Measurements from ENCODE around the gene ADRA2C.

Gene ADRA2C

DNA sequence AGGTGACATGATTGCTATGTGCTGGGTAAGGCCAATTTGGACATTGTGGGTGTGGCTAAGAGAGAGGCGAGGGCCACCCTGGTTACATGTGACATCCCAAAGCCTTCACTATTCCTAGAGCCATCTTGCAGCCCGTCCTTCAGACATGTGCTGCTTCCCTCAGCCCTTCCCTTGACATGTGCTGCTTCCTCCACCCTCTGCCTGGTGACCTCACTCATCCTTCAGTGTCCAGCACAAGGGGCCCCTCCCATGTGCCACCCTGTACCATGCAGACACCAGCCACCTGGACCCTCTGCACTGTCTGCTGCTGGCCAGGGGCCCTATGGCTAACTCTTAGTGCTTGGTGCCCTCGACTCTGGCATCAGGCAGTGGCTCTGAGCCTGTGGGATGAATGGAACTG, 27.4 kb downstream of the ADRA2C start:
- H3K36me3 ChIP-seq (ENCODE audit: control insufficient read depth in 1 of 2, insufficient read depth in 2 of 2, low read depth in 1 of 2, low read length in 2 of 2) = no peaks in the 10 kb centered on the region
- no peak overlapping the region for H3K4me3 ChIP-seq (ENCODE audit: insufficient read depth in 1 of 2, low read depth in 1 of 2, low read length in 2 of 2)
- H3K9ac ChIP-seq (ENCODE audit: low read length) = no peak overlapping the region
- no peak overlapping the region for H4K91ac ChIP-seq (ENCODE audit: low read length)
- WGBS = 35% methylated on average over 2 of the region's 3 CpGs
- H3K4me2 ChIP-seq (ENCODE audit: low read length, poor library complexity, severe bottlenecking) = no peak overlapping the region
- no peak overlapping the region for H2BK5ac ChIP-seq (ENCODE audit: low read depth, low read length, poor library complexity, severe bottlenecking)
- DNase-seq = no peak
- no peak overlapping the region for H4K8ac ChIP-seq (ENCODE audit: low read length)
- H2AK5ac ChIP-seq (ENCODE audit: low read length, severe bottlenecking) = no peak overlapping the region
- no peak overlapping the region for H2AFZ ChIP-seq (ENCODE audit: low read depth, low read length)
- H2BK15ac ChIP-seq (ENCODE audit: low read depth, poor library complexity, severe bottlenecking) = no peak overlapping the region
- H3K27me3 ChIP-seq (ENCODE audit: control insufficient read depth in 1 of 2, insufficient read depth in 1 of 2, low read length in 2 of 2) = peaks cover 0 to 25% of the 10 kb centered on the region in 2 experiments
- H3K18ac ChIP-seq (ENCODE audit: low read depth in 1 of 2, low read length in 2 of 2) = no peak overlapping the region
- no peak overlapping the region for H3K4ac ChIP-seq (ENCODE audit: low read depth in 1 of 2, low read length in 2 of 2)
- no peak overlapping the region for H2BK120ac ChIP-seq (ENCODE audit: low read depth, low read length)
- no peaks in the 10 kb centered on the region for H3K79me1 ChIP-seq (replicated peaks; ENCODE audit: low read length, poor library complexity, severe bottlenecking)
- no peaks in the 10 kb centered on the region for H3K4me1 ChIP-seq (ENCODE audit: control insufficient read depth, insufficient read depth, low read depth, low read length)
- no peak overlapping the region for H3K23ac ChIP-seq (ENCODE audit: low read length in 2 of 2)
- H3K14ac ChIP-seq (ENCODE audit: low read length in 2 of 2) = no peak overlapping the region
- no peak overlapping the region for H2BK12ac ChIP-seq (ENCODE audit: low read length in 2 of 2)
- H3K27ac ChIP-seq (ENCODE audit: low read length, poor library complexity, severe bottlenecking) = no peak overlapping the region
- peaks cover 35% of the 10 kb centered on the region for H3K9me3 ChIP-seq (ENCODE audit: control insufficient read depth, low read length)

DNA sequence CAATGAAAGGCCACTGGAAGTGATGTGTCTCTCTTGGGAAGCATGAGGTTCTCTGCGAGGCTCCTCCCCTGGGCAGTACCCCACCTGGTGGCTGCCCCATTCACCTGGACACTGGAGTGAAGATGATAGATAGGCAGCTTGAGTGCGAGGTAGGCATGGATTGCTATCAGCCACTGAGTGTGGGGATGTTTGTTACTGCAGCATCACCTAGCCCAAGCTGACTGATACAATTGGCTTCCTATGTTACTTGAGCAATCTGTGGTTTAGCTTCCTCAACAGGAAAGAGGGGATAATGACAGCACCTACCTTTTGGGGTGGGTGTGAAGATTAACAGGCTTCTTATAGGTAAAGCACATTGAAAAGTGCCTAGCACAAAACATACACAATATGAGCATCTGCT, 30.8 kb downstream of the ADRA2C start:
- Histone ChIP-seq H3K4me3 (ENCODE audit: insufficient read depth in 1 of 2, low read depth in 1 of 2, low read length in 2 of 2) (no peak overlapping the region), H3K14ac (ENCODE audit: low read length in 2 of 2) (no peak overlapping the region), H2BK5ac (ENCODE audit: low read depth, low read length, poor library complexity, severe bottlenecking) (no peak overlapping the region), H2BK12ac (ENCODE audit: low read length in 2 of 2) (no peak overlapping the region), H3K27ac (ENCODE audit: low read length, poor library complexity, severe bottlenecking) (no peak overlapping the region), H2AK5ac (ENCODE audit: low read length, severe bottlenecking) (no peak overlapping the region), H3K18ac (ENCODE audit: low read depth in 1 of 2, low read length in 2 of 2) (no peak overlapping the region), H3K4me1 (ENCODE audit: control insufficient read depth, insufficient read depth, low read depth, low read length) (no peaks in the 10 kb centered on the region), H3K79me1 (replicated peaks; ENCODE audit: low read length, poor library complexity, severe bottlenecking) (no peaks in the 10 kb centered on the region), H2AFZ (ENCODE audit: low read depth, low read length) (no peak overlapping the region), H3K9me3 (ENCODE audit: control insufficient read depth, low read length) (peaks cover 35% of the 10 kb centered on the region), H3K27me3 (ENCODE audit: control insufficient read depth in 1 of 2, insufficient read depth in 1 of 2, low read length in 2 of 2) (peaks cover 3 to 27% of the 10 kb centered on the region in 2 experiments), H3K36me3 (ENCODE audit: control insufficient read depth in 1 of 2, insufficient read depth in 2 of 2, low read depth in 1 of 2, low read length in 2 of 2) (no peaks in the 10 kb centered on the region), H2BK15ac (ENCODE audit: low read depth, poor library complexity, severe bottlenecking) (no peak overlapping the region), H3K9ac (ENCODE audit: low read length) (no peak overlapping the region), H3K23ac (ENCODE audit: low read length in 2 of 2) (no peak overlapping the region), H4K8ac (ENCODE audit: low read length) (no peak overlapping the region), H3K4me2 (ENCODE audit: low read length, poor library complexity, severe bottlenecking) (no peak overlapping the region), H4K91ac (ENCODE audit: low read length) (no peak overlapping the region), H3K4ac (ENCODE audit: low read depth in 1 of 2, low read length in 2 of 2) (no peak overlapping the region), H2BK120ac (ENCODE audit: low read depth, low read length) (no peak overlapping the region)
- 84% methylated on average over 2 of the region's 2 CpGs for WGBS
- no peak for DNase-seq

DNA sequence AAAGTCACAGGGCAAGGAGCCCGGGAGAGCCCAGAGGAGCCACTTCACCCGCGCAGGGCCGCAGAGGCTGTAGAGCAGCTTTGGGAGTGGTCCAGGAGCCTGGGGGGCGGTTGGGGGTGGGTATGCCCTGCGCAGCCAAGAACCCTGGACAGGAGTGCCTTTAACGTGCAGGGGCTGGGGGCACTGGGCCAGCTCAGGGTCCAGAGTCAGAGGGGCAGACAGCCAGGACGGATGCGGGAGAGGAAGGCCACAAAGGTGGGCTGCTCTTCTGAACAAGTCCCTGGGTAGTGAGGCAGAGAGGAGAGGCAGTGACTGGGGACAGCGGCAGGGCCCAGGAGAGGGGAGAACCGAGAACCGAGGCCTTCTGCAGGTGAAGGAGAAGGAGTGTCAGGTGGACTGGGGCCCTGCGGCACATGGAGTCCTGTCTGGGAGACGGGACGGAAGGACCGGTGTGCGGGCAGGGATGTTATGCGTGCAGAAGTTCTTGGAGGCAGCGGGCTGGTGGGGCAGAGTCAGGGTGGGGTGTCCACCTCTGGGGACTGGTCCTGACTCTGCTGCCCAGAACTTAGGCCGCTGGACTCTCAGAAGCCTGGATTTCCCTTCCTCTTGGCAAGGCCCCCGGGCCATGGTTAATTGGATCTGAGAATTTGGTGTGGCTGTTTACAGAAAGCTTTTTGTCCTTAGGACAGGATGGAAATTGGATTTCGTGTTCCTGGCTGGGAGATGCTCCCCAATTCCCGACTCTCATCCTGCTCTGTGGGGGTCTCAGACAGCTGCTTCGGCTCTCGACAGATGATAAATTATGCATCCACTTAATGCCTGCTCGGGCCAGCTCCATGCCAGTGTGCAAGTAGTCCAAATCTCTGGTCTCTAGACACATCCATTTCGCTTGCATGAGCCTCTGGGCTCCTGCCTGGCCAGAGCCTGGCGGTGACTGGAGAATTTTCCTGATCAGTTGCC, 31.9 kb downstream of the ADRA2C start:
- H2BK5ac ChIP-seq (ENCODE audit: low read depth, low read length, poor library complexity, severe bottlenecking) = no peak overlapping the region
- H3K9ac ChIP-seq (ENCODE audit: low read length) = no peak overlapping the region
- no peak overlapping the region for H4K8ac ChIP-seq (ENCODE audit: low read length)
- no peak overlapping the region for H3K14ac ChIP-seq (ENCODE audit: low read length in 2 of 2)
- H2BK12ac ChIP-seq (ENCODE audit: low read length in 2 of 2) = no peak overlapping the region
- no peaks in the 10 kb centered on the region for H3K4me1 ChIP-seq (ENCODE audit: control insufficient read depth, insufficient read depth, low read depth, low read length)
- no peak for DNase-seq
- H4K91ac ChIP-seq (ENCODE audit: low read length) = no peak overlapping the region
- H2BK120ac ChIP-seq (ENCODE audit: low read depth, low read length) = no peak overlapping the region
- H2AK5ac ChIP-seq (ENCODE audit: low read length, severe bottlenecking) = no peak overlapping the region
- H3K18ac ChIP-seq (ENCODE audit: low read depth in 1 of 2, low read length in 2 of 2) = no peak overlapping the region
- H3K4me3 ChIP-seq (ENCODE audit: insufficient read depth in 1 of 2, low read depth in 1 of 2, low read length in 2 of 2) = no peak overlapping the region
- peaks cover 35% of the 10 kb centered on the region for H3K9me3 ChIP-seq (ENCODE audit: control insufficient read depth, low read length)
- no peak overlapping the region for H3K27ac ChIP-seq (ENCODE audit: low read length, poor library complexity, severe bottlenecking)
- no peaks in the 10 kb centered on the region for H3K79me1 ChIP-seq (replicated peaks; ENCODE audit: low read length, poor library complexity, severe bottlenecking)
- peaks cover 3 to 34% of the 10 kb centered on the region in 2 experiments for H3K27me3 ChIP-seq (ENCODE audit: control insufficient read depth in 1 of 2, insufficient read depth in 1 of 2, low read length in 2 of 2)
- WGBS = 82% methylated on average over 28 of the region's 28 CpGs
- H3K4ac ChIP-seq (ENCODE audit: low read depth in 1 of 2, low read length in 2 of 2) = no peak overlapping the region
- H3K23ac ChIP-seq (ENCODE audit: low read length in 2 of 2) = no peak overlapping the region
- H3K36me3 ChIP-seq (ENCODE audit: control insufficient read depth in 1 of 2, insufficient read depth in 2 of 2, low read depth in 1 of 2, low read length in 2 of 2) = no peaks in the 10 kb centered on the region
- H2BK15ac ChIP-seq (ENCODE audit: low read depth, poor library complexity, severe bottlenecking) = no peak overlapping the region
- no peak overlapping the region for H3K4me2 ChIP-seq (ENCODE audit: low read length, poor library complexity, severe bottlenecking)
- no peak overlapping the region for H2AFZ ChIP-seq (ENCODE audit: low read depth, low read length)

DNA sequence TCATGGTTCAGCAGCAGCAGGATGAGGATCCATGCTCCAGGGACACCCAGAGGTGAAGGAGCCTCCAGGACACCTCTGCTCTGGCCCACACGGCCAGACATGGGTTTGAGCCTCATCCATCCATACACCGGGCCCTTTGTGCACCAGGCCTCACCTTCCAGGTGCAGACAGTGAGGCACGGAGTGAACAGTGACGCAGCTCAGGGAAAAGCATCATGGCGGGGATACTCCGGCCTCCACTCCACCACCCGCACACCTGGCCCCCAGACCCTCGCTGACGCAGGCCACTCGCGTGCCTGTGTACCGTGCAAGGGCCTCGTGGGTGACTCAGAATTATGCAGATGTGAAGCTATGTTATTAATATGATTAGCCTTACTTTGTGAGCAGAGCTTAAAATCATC, 33.3 kb downstream of the ADRA2C start:
- Histone ChIP-seq H3K18ac (ENCODE audit: low read depth in 1 of 2, low read length in 2 of 2) (no peak overlapping the region), H3K4ac (ENCODE audit: low read depth in 1 of 2, low read length in 2 of 2) (no peak overlapping the region), H3K14ac (ENCODE audit: low read length in 2 of 2) (no peak overlapping the region), H3K9me3 (ENCODE audit: control insufficient read depth, low read length) (peaks cover 27% of the 10 kb centered on the region), H3K9ac (ENCODE audit: low read length) (no peak overlapping the region), H3K79me1 (replicated peaks; ENCODE audit: low read length, poor library complexity, severe bottlenecking) (no peaks in the 10 kb centered on the region), H2BK15ac (ENCODE audit: low read depth, poor library complexity, severe bottlenecking) (no peak overlapping the region), H2AK5ac (ENCODE audit: low read length, severe bottlenecking) (no peak overlapping the region), H3K27me3 (ENCODE audit: control insufficient read depth in 1 of 2, insufficient read depth in 1 of 2, low read length in 2 of 2) (peaks cover 3 to 44% of the 10 kb centered on the region in 2 experiments), H2BK12ac (ENCODE audit: low read length in 2 of 2) (no peak overlapping the region), H4K91ac (ENCODE audit: low read length) (no peak overlapping the region), H4K8ac (ENCODE audit: low read length) (no peak overlapping the region), H2BK5ac (ENCODE audit: low read depth, low read length, poor library complexity, severe bottlenecking) (no peak overlapping the region), H3K4me2 (ENCODE audit: low read length, poor library complexity, severe bottlenecking) (no peak overlapping the region), H2AFZ (ENCODE audit: low read depth, low read length) (no peak overlapping the region), H3K27ac (ENCODE audit: low read length, poor library complexity, severe bottlenecking) (no peak overlapping the region), H3K4me3 (ENCODE audit: insufficient read depth in 1 of 2, low read depth in 1 of 2, low read length in 2 of 2) (no peak overlapping the region), H2BK120ac (ENCODE audit: low read depth, low read length) (no peak overlapping the region), H3K4me1 (ENCODE audit: control insufficient read depth, insufficient read depth, low read depth, low read length) (no peaks in the 10 kb centered on the region), H3K36me3 (ENCODE audit: control insufficient read depth in 1 of 2, insufficient read depth in 2 of 2, low read depth in 1 of 2, low read length in 2 of 2) (no peaks in the 10 kb centered on the region), H3K23ac (ENCODE audit: low read length in 2 of 2) (no peak overlapping the region)
- DNase-seq = no peak
- 84% methylated on average over 9 of the region's 13 CpGs for WGBS

Measured in mesenchymal stem cell (in vitro differentiated cells and primary cell).